Measurements from ENCODE around the gene SNN.

Gene SNN

GRCh38 chr16:11629071-11630030 is 38.9 kb upstream of the SNN start:
- no peak for DNase-seq (ENCODE audit: extremely low spot score)
- ChIA-PET POLR2A (interaction anchor here (0.5 to 1.0 kb wide), 2 partner anchors 97 to 378 kb away, joined by 3 to 4 read pairs; no protein-coding TSS in a partner anchor), CTCF (interaction anchor here (1.0 to 5.3 kb wide), 5 partner anchors 11 to 223 kb away, joined by 3 to 41 read pairs (median 4); no protein-coding TSS in a partner anchor)
- TF ChIP-seq CTCF (IDR thresholded peaks at IDR 0.05; ENCODE audit: control extremely low read depth, extremely low read depth, low read depth, missing control alignments) = no peak

GRCh38 chr16:11630046-11630767 is 38.0 kb upstream of the SNN start:
- TF ChIP-seq CTCF (IDR thresholded peaks at IDR 0.05; ENCODE audit: control extremely low read depth, extremely low read depth, low read depth, missing control alignments) = no peak
- ChIA-PET POLR2A (interaction anchor here (1.0 kb wide), 1 partner anchor 98 kb away, joined by 3 read pairs; no protein-coding TSS in a partner anchor), CTCF (interaction anchor here (0.7 to 4.7 kb wide), 5 partner anchors 9 to 224 kb away, joined by 3 to 41 read pairs (median 4); no protein-coding TSS in a partner anchor)
- no peak for DNase-seq (ENCODE audit: extremely low spot score)

- DNase-seq (ENCODE audit: extremely low spot score) = no peak
- CTCF ChIA-PET = interaction anchor here (0.7 to 4.7 kb wide), 4 partner anchors 9 to 224 kb away, joined by 3 to 41 read pairs (median 6); no protein-coding TSS in a partner anchor
- TF ChIP-seq CTCF (IDR thresholded peaks at IDR 0.05; ENCODE audit: control extremely low read depth, extremely low read depth, low read depth, missing control alignments) = no peak
- POLR2A ChIA-PET = no interaction called here
Measured at GRCh38 chr16:11630768-11631056, 37.5 kb upstream of the SNN start.

GRCh38 chr16:11631214-11631613 is 37.0 kb upstream of the SNN start:
- POLR2A ChIA-PET = no interaction called here
- no peak for DNase-seq (ENCODE audit: extremely low spot score)
- CTCF ChIA-PET = interaction anchor here (0.7 to 4.7 kb wide), 4 partner anchors 10 to 225 kb away, joined by 3 to 41 read pairs (median 6); no protein-coding TSS in a partner anchor
- no peak for TF ChIP-seq CTCF (IDR thresholded peaks at IDR 0.05; ENCODE audit: control extremely low read depth, extremely low read depth, low read depth, missing control alignments)

GRCh38 chr16:11632455-11632939 is 35.8 kb upstream of the SNN start:
- ChIA-PET POLR2A (no interaction called here), CTCF (interaction anchor here (2.3 to 4.7 kb wide), 2 partner anchors 9 to 101 kb away, joined by 7 to 41 read pairs; no protein-coding TSS in a partner anchor)
- no peak for DNase-seq (ENCODE audit: extremely low spot score)
- TF ChIP-seq CTCF (IDR thresholded peaks at IDR 0.05; ENCODE audit: control extremely low read depth, extremely low read depth, low read depth, missing control alignments) = no peak

- no peak for TF ChIP-seq CTCF (IDR thresholded peaks at IDR 0.05; ENCODE audit: control extremely low read depth, extremely low read depth, low read depth, missing control alignments)
- no peak for DNase-seq (ENCODE audit: extremely low spot score)
- POLR2A ChIA-PET = no interaction called here
- CTCF ChIA-PET = interaction anchor here (4.7 kb wide), 1 partner anchor 8 kb away, joined by 41 read pairs; no protein-coding TSS in a partner anchor
Measured at GRCh38 chr16:11633113-11633512, 35.1 kb upstream of the SNN start.
